GM19035 (cell line): ENCODE data around the gene AKR1C3.
"Not testable (repeated sequence)": the region's sequence is repeated elsewhere in the genome, so short reads cannot be mapped to it uniquely, and the experiment has no call there.

Source experiments
- ATAC-seq: cut with Tn5 transposase; IDR thresholded peaks from one replicate; pipeline ENCODE4 v1.9.1; 2021; ENCODE audit not compliant: unreplicated experiment

The AKR1C3 gene

DNA sequence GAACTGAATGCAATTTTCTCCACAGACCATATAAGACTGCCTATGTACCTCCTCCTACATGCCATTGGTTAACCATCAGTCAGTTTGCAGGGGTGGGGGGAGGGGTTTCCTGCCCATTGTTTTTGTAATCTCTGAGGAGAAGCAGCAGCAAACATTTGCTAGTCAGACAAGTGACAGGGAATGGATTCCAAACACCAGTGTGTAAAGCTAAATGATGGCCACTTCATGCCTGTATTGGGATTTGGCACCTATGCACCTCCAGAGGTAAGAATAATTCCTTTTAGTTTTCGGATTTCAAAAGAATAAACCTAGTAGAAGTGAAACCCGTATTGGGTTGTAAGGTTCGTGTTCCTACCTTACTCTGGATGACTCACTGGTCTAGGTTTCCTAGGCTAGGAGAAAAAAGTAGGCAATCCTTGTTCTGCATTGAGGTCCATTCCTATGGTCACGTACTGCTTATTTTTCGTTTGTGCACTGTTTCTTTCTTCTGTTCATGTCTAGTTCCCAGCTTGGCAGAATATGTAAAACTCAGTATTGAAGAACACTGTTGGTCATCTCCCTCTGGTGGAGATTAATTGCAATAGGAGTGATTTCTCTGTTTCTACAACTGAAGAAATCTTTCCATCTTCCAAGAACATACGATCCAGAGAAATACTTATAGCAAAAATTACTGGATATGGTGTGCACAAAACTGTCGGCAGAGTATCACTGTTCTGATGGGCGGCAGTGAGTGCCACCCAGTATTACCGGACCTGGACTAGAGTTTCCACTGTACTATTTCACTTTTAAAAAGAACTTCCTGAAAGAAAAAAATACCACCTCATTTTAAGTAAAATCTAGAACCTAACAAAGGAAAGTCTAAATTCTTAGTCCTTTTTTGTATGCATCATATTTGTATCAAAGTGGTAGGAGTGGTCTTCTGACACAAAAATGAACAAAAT, at the start of gene AKR1C3:
TSS of gene AKR1C3 (plus strand) at position 150 of the 941 bp plus-strand sequence. CDS start at position 181, 31 bp downstream.
- ATAC-seq = no peak

DNA sequence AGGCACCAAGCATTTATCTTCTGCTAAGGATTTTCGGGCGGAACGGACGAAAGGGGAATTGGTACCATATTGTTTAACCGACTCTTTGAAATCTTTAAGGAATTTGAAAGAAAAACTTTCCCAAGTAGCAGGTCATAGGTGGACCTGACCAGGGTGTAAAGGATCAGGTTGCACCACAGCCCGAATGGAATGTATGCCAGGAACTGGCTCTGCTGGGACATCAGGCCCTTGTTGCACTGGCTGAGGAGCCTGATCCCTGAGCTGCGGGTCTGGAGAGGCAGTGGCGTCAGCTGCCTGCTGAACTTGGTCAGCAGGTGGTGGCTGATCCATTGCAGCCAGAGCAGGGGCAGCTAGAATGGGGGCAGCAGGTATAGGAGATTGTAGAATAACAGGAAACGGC, 49.1 kb upstream of the AKR1C3 start:
- no peak for ATAC-seq

DNA sequence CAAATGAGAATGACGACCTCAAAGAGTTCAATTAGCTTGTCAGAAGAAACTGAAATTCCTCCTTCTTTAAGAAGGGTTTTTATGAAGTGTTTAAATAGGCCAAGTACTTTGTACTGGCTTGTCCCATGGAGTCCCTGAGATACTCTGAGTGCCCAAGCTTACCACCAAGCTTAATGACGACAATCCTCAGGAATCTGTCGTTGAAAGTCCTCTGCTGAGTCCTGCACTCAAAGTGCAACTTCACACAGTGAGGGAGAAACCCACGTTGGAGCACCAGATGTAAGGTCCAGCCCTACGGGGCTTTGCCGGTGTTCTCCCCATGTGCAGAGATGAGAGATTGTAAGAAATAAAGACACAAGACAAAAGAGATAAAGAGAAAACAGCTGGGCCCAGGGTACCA, 47.8 kb upstream of the AKR1C3 start:
- ATAC-seq = no peak

DNA sequence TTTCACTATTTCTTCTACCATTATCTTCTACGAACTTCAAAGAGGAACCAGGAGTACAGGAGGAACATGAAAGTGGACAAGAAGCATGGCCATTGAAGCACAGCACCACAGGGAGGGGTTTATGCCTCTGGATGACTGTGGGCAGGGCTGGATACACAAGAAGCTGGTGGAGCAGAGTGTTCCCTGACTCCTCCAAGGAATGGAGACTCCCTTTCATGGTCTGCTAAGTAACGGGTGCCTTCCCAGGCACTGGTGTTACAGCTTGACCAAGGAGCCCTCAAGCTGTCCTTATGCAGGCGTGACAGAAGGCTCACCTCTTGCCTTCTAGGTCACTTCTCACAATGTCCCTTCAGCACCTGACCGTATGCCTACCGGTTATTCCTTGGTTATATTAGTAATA, 47.2 kb upstream of the AKR1C3 start:
- not testable (repeated sequence) for ATAC-seq

DNA sequence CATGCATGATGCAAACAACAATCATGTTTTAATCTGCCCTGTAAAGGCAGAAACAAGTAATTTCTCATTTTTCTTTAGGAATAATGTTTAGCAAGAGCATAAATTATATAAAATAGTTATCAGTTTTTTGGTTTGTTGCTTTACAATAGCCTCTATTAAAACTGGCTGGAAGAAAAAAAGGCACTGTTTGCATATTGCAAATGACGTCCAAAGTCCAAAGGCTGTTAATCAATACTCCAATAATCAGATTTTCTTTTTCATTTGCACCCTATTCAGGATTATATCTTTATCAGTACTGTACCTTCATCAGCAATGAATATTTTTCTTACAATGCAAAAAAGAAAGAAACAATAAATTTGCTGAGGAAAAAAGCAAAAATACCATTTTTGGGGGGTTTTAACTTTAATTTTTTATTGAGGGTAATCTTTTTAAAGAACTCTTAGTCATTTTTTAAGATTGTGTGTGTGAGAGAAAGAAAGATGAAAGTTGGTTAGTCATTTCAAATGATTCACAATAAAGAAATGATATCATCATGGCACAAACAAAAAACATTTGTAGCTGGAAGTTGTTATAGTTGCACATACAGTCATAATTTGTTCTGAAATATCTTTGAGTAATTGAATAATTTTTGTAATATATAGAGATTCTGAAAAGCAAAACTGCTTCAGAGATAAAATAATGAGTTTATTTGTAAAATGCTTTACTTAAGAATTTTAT, 46.1 kb upstream of the AKR1C3 start:
- ATAC-seq = no peak

DNA sequence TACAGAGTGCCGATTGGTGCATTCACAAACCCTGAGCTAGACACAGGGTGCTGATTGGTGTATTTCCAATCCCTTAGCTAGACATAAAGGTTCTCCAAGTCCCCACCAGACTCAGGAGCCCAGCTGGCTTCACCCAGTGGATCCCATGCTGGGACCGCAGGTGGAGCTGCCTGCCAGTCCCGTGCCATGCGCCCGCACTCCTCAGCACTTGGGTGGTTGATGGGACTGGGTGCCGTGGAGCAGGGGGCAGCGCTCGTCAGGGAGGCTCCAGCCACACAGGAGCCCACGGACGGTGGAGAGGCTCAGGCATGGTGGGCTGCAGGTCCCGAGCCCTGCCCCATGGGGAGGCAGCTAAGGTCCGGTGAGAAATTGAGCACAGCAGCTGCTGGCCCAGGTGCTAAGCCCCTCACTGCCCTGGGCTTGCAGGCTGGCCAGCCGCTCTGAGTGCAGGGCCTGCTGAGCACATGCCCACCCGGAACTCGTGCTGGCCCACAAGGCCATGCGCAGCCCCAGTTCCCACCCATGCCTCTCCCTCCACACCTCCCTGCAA, 41.2 kb upstream of the AKR1C3 start:
- ATAC-seq = not testable (repeated sequence)

DNA sequence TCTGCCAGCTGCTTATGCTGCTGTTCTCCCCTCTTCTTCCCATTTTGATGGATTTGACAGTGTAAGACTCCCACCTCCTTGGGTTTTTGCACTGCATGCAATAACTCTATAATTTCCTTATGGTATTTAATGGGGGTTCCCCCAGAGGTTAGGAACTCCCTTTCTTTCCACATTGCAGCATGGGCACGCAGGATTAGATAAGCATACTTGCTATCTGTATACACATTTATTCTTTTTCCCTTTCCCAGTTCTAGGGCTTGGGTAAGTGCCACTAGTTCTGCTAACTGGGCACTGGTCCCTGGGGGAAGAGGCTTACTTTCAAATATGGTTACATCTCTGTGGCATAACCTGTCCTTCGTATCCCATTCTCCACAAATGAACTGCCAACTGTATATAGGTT, 39.4 kb upstream of the AKR1C3 start:
- not testable (repeated sequence) for ATAC-seq

DNA sequence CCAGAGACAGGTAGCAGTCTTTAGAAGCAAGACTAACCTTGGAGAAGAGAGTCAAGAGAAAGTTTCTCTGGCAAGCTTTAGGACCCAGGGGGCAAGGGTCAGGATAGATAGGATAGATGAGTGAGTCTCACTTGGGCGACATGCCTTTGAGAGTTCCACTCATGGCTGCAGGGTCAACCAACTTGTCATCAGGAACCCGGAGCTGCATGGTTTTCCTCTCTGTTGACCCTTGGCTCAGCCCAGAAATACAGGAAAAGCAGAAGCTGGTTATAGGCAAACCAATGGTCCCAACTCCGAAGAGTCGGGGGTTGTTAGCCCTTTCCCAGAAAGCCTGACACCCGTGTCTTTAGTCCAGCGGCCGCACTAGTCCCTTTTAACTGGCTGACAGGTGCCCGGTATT, 34.9 kb upstream of the AKR1C3 start:
- ATAC-seq = not testable (repeated sequence)

DNA sequence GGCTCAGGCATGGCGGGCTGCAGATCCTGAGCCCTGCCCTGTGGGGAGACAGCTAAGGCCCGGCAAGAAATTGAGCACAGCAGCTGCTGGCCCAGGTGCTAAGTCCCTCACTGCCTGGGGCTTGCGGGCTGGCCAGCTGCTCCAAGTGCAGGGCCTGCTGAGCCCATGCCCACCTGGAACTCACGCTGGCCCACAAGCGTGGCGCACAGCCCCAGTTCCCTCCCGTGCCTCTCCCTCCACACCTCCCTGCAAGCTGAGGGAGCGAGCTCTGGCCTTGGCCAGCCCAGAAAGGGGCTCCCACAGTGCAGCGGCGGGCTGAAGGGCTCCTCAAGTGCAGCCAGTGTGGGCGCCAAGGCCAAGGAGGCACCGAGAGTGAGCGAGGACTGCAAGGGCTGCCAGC, 33.4 kb upstream of the AKR1C3 start:
- ATAC-seq = not testable (repeated sequence)

DNA sequence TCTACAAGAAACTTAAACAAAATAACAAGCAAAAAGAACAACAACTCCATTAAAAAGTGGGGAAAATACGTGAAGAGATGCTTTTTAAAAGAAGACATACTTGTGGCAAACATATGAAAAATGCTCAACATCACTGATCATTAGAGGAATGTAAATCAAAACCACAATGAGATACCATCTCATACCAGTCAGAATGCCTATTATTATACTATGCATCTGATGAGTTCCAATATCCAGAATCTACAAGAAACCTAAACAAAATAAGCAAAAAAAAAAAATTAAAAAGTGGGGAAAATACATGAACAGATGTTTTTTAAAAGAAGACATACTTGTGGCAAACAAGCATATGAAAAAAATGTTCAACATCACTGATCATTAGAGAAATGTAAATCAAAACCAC, 29.6 kb upstream of the AKR1C3 start:
- ATAC-seq = no peak

DNA sequence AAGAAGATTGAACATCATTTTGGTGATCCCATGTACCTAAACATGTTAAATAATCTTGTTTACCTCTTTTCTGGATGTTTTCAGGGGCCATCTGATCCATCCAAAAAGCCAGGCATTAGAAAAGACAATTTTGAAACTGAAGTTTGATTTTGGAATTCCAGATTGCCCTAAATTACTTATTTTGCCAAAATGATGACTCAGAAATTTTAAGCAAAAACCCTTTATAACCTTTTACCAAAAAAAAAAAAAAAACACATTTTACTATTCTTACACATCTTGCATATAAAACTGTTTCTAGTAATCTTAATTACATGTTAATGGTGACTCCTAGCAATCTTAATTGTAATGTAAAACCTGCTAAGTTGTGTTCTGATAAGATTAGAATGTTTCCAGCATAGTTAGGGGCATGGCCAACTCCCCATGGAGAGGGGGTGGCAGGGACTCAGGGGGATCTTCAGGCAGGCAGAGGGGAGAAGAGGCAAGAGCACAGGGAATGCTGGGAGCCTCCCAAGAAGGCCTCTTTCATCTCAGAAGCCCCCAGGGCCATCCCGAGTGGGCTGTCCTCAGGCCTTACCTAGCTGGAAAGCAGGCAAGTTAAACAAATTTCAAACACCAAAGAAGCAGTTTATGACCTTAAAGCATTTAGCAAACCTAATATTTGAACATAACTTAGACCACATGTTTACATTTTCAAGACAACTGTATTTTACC, 25.8 kb upstream of the AKR1C3 start:
- no peak for ATAC-seq

DNA sequence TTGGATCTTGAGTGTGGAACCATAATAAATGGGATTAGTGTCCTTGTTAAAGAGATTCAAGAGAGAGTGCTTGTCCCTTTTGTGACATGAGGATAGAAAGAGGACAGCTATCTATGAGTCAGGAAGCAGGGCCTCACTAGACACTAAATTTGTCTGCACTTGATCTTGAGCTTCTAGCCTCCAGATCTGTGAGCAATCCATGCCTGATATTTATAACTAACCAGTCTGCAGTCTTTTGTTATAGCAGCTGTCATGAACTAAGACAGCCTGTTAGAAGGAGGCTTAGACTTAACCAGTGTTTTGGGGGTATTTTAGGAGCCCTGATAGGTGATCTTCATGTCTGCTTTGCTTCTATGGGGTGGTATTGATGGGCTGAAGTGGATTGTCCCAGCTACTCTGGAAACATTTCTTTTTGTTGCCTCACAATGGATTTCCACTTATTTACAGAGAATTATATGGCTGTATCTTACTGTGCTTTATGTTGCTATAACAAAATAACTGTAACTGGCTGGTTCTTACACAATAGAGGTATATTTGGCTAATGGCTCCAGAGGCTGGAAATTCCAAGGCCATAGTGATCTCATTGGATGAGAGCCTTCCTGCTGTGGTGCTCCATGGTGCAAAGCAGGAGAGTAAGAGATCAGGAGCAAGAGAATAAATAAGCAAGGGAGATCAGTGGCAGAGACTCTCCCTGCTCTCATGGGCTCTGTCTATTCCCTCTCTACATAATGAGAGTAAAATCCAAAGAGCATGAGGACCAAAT, 23.4 kb upstream of the AKR1C3 start:
- no peak for ATAC-seq

DNA sequence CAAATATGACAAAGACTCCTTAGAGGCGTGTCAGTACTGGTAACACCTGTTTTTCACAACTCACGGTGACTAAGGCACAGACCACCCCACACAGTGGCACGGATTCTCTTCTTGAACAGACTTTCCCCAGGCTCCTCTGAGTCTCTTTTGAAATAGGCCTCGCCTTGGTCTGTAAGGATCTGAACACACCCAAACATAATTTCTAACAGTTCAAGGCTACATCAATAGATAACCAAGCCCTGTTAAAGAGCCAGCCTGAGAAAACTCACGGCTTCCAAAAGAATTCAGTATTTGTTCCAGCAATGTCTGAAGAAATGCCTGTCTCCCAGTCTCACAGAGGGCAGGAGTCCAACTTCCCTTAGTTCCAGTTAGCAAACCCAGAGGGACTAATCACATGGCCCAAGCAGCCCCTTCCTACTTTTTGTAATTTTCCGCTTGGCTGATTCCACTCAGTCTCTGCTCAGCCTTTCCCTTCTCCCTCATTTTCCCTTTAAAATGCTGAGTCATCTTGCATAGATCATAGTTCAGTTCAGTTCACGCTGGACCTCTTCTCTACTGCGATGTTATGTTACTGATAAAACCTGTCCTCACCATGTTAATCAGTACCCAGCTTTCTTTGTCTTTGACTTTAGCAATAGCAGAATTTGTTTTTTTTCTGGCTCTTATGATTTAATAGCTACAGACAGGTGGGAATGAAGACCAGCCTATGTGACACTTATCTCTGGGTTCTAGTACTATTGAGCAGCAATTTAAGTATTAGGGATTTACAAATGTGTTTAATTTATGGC, 22.6 kb upstream of the AKR1C3 start:
- ATAC-seq = no peak

DNA sequence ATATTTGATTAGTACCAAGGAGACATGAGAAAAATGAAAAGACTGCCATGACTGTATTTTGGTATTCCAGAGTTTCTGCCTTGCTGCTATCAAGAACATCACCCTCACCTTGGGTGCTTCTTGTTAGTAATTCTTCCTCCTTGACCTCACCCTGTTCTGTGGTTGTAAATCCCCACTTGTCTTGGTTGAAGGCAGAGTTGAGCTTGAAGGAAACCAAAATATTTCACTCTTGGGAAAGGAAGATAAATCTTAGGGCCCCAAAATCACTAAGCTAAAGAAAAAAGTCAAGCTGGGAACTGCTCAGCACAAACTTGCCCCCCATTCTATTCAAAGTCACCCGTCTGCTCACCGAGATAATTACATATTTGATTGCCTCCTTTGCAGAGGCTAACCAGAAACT, 20.6 kb upstream of the AKR1C3 start:
- ATAC-seq = no peak

DNA sequence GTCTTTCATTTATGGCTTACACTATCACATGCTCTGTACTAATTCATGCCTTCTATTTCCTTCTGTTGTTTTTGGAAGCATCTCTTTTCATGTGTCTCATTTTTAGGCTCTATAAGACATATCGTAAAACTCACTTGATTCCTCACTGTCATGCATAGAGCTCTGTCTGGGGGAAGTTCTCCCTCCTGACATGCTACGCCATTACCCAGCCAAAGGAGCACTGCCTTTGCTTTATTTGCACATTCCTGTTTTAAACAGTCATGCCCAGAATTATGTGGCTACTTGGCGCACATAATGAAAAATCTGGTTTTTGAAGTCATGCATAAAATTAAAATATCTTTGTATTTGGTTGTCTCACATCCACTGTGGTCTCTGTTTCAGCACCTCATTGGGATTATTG, 17.6 kb upstream of the AKR1C3 start:
- ATAC-seq = no peak

DNA sequence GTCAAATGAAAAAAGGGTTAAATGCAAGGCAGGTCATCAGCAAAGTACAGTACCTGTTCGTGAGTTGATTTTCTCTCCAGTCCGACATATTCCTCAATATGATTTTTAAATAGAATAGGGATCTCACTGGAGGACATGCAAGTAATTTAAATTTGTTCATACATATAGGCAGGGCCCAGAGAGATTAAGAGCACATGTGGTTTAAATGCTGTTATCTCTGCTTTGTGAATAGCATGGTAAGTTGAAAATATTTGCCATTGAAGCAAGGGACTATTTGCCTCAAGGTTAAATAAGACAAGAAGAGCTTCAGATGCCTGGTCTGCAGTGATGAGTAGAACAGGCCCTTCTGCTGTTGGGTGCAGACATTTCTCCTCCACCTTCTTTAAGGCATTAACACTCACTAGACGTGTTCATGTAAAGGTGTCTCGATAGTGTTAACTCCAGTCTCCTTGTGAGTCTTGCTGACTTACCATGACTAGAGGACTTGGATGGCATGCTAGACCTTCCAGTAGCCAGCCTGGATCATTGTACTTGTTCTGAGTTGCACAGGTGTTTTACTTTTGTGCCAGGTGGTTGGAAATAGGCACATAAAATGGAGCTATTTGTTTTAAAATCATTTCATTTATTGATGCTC, 15.6 kb upstream of the AKR1C3 start:
- ATAC-seq = no peak

DNA sequence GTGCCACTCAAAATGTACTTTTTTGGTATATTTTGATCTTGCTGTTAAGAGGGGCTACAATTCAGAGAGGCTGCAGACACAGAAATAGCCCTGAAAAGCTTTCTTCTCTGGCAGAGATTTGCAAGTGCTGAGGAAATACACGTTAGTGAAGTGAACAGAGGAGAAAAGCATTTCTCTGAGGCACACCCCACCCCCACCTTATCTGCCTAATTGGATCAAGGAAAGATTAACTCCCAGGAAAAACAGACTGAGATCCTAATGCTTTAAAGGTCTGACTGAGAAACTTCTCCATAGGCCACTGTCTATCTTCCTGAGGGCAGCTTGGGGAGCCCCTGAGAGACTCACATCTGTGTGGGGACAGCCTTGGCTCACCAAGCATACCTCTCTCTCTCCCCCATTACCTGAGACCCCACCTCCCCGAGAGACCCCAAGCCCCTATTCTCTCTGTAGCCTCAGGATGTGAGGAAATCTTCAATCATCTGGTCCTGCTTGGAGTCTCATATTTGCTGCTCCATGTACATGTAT, 14.8 kb upstream of the AKR1C3 start:
- no peak for ATAC-seq

DNA sequence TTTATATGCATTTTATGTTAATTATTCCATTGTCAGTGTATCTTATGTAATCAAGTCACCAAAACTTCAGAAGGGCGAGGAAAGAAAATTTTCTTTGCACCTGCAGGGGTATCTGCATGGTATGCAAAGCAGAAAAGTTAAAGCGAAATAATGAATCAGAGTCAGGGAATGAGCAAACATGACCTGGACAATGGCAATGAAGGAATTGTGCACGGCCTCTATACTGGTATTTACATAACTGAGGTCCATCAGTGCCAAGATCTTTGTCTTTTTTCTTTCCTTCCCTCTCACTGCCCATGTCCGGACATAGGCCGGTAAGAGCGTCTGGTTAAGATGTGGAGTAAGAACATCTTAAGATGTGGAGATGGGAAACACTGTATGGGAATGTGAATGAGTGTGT, 14.4 kb upstream of the AKR1C3 start:
- ATAC-seq = no peak

DNA sequence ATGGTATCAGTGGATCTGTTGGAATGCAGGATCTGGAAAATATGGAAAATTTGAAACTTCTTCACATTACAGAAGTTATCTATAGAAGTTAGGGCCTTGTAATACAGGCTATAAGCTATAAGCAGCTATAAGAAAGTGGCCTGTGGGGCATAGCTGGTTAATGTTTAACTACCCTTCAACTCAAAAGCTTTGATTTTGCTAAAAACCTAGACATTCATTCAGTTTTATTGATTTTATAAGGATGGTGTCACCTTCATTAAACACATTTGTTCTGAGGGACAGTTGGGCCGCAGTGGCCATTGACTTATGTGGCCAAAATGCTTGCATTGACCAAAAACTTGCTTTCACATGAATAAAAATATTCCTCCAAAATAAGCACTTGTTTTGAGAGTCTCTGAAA, 13.1 kb upstream of the AKR1C3 start:
- ATAC-seq = no peak
